ENCODE measurements around the gene PROKR1.

The PROKR1 gene

GRCh38 chr2:68698567-68699377, 55.4 kb downstream of the PROKR1 start:
- H3K9me3 Mint-ChIP-seq, result peaks cover 6% of the 10 kb centered on the region

DNA sequence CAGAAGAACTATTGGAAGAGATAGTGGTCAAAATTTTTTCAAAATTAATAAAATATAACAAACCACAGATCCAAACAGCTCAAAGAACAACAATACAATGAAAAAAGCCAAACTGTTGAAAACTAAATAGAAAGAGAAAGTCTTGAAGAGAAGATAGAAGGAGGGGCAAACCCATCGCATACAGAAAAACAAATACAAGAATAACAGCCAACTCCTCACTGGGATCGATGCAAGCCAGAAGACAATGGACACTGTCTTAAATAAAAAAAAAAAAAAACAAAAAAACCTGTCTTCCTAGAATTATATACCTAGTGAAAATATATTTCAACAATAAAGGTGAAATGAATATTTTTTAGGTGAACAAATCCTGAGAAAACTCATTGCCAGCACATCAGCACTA, 57.2 kb downstream of the PROKR1 start:
- Mint-ChIP-seq H3K4me1 (ENCODE audit: low read depth) (peaks cover 3% of the 10 kb centered on the region), H3K9me3 (peaks cover 6% of the 10 kb centered on the region), H3K36me3 (ENCODE audit: low read depth) (no peaks in the 10 kb centered on the region), H3K4me3 (no peak overlapping the region), H3K27ac (no peak overlapping the region), H3K27me3 (peaks cover 3% of the 10 kb centered on the region)

More at GRCh38 chr2:68698567-68699377, 55.4 kb downstream of the PROKR1 start:
- Mint-ChIP-seq H3K36me3 (ENCODE audit: low read depth) (no peaks in the 10 kb centered on the region), H3K27me3 (peaks cover 3% of the 10 kb centered on the region), H3K4me3 (no peak overlapping the region), H3K27ac (no peak overlapping the region), H3K4me1 (ENCODE audit: low read depth) (no peaks in the 10 kb centered on the region)

GRCh38 chr2:68706637-68707036, 63.3 kb downstream of the PROKR1 start:
- no peaks in the 10 kb centered on the region for H3K36me3 Mint-ChIP-seq (ENCODE audit: low read depth)
- no peak overlapping the region for H3K27ac Mint-ChIP-seq
- no peaks in the 10 kb centered on the region for H3K27me3 Mint-ChIP-seq
- H3K4me3 Mint-ChIP-seq, result no peak overlapping the region
- no peaks in the 10 kb centered on the region for H3K9me3 Mint-ChIP-seq
- peaks cover 28% of the 10 kb centered on the region for H3K4me1 Mint-ChIP-seq (ENCODE audit: low read depth)

Data from stimulated activated naive CD8-positive, alpha-beta T cell treated with anti-CD3 and anti-CD28 coated beads, Interleukin-15, Interleukin-2, amounts not matched to agents 100 ng/mL and 50 ng/mL, for 24 hours (primary cell).